CD4-positive, CD25-positive, alpha-beta regulatory T cell (primary cell): ENCODE results near the gene CST4. TPM values are rescaled to one million over a fixed set of nuclear protein-coding genes. Genes with fewer than 3 reads are reported as not detected.
A peak's percentile ranks its signal among the peaks of the same experiment; 100 is the strongest.

Source experiments
- ATAC-seq, 2 donors: fragments of 150-1000 bp; cut with Tn5 transposase; one replicate each; pipeline ENCODE4 v1.10.0; 2021; ENCODE audit warnings: low read depth in 2 of 2, moderate number of reproducible peaks in 2 of 2, moderate library complexity in 1 of 2
- DNase-seq, 3 donors: peaks; one replicate each; pipeline versions ENCODE4 v3.0.0 to v3.0.0-alpha.2; 2012 to 2022; ENCODE audit warnings: mixed read lengths in 1 of 3
- H3K27ac ChIP-seq: one replicate; pipeline ENCODE4 v1.7.0; 2013; ENCODE audit warnings: mild to moderate bottlenecking, low read length; ENCODE audit not compliant: insufficient read depth, poor library complexity, severe bottlenecking
- H3K27me3 ChIP-seq: one replicate; pipeline ENCODE4 v1.7.0; 2013; ENCODE audit warnings: low read length; ENCODE audit not compliant: control insufficient read depth, insufficient read depth
- H3K36me3 ChIP-seq: one replicate; pipeline ENCODE4 v1.7.0; 2013; ENCODE audit warnings: mild to moderate bottlenecking, low read length, moderate library complexity; ENCODE audit not compliant: control insufficient read depth, insufficient read depth
- H3K4me1 ChIP-seq: 2 replicates; pipeline ENCODE4 v1.7.0; 2013; ENCODE audit warnings: mild to moderate bottlenecking, low read length; ENCODE audit not compliant: insufficient read depth, control insufficient read depth, poor library complexity, severe bottlenecking
- H3K4me3 ChIP-seq: one replicate; pipeline ENCODE4 v1.7.0; 2013; ENCODE audit warnings: low read depth, mild to moderate bottlenecking, low read length, moderate library complexity
- H3K9me3 ChIP-seq, 2 experiments: 1 replicate in 1 of 2; 2 replicates in 1 of 2; pipeline ENCODE4 v1.7.0; 2013; ENCODE audit warnings: low read length in 2 of 2, mild to moderate bottlenecking in 1 of 2, moderate library complexity in 1 of 2; ENCODE audit not compliant: control insufficient read depth in 2 of 2
- H3K27ac Mint-ChIP-seq, 3 donors: one replicate each; pipeline ENCODE4 v1.8.0; 2020 to 2022; ENCODE audit warnings: mild to moderate bottlenecking in 3 of 3, mixed read lengths in 3 of 3, moderate library complexity in 2 of 3
- H3K27me3 Mint-ChIP-seq: one replicate; pipeline ENCODE4 v1.8.0; 2022; ENCODE audit warnings: mild to moderate bottlenecking, mixed read lengths
- H3K36me3 Mint-ChIP-seq: one replicate; pipeline ENCODE4 v1.8.0; 2020; ENCODE audit warnings: mixed read lengths
- H3K4me1 Mint-ChIP-seq, 4 donors: one replicate each; pipeline ENCODE4 v1.8.0; 2020 to 2022; ENCODE audit warnings: mixed read lengths in 4 of 4, mild to moderate bottlenecking in 1 of 4
- H3K4me3 Mint-ChIP-seq, 4 donors: one replicate each; pipeline ENCODE4 v1.8.0; 2020 to 2022; ENCODE audit warnings: mild to moderate bottlenecking in 4 of 4, mixed read lengths in 4 of 4, moderate library complexity in 3 of 4
- H3K9me3 Mint-ChIP-seq, 7 donors: one replicate each; pipeline ENCODE4 v1.8.0; 2020 to 2022; ENCODE audit warnings: mixed read lengths in 7 of 7, mild to moderate bottlenecking in 3 of 7, moderate library complexity in 2 of 7
- polyA plus RNA-seq, 4 donors: library from polyadenylated mRNA; unstranded; fragments of 300-500 nt; fragmentation: Illumina TruSeq; gene quantifications; one replicate each; pipeline ENCODE4 v1.2.3, GENCODE V29; 2021
- total RNA-seq: library from RNA; stranded (reverse); gene quantifications from one replicate; pipeline ENCODE4 v1.2.3, GENCODE V29; 2022

CST4 gene
- total and polyA plus RNA-seq, 5 donors from 2014 or later = not detected

- no peaks in the 10 kb centered on the region for H3K36me3 Mint-ChIP-seq
- Histone ChIP-seq H3K9me3 (no peaks in the 10 kb centered on the region), H3K4me3 (no peak overlapping the region), H3K36me3 (no peaks in the 10 kb centered on the region), H3K4me1 (no peaks in the 10 kb centered on the region), H3K27ac (no peak overlapping the region), H3K27me3 (no peaks in the 10 kb centered on the region)
- DNase-seq (no peak), ATAC-seq (no peak)
- H3K27me3 Mint-ChIP-seq = peaks cover 4% of the 10 kb centered on the region
- H3K9me3 Mint-ChIP-seq = no peaks in the 10 kb centered on the region
- no peak overlapping the region for H3K27ac Mint-ChIP-seq
- no peak overlapping the region for H3K4me3 Mint-ChIP-seq
- H3K4me1 Mint-ChIP-seq = no peaks in the 10 kb centered on the region
Measured at GRCh38 chr20:23645575-23645974, 43.3 kb downstream of the CST4 start.

GRCh38 chr20:23644164-23644563 is 44.7 kb downstream of the CST4 start:
- H3K9me3 ChIP-seq = no peaks in the 10 kb centered on the region
- no peak overlapping the region for H3K4me3 ChIP-seq
- Mint-ChIP-seq H3K9me3 (no peaks in the 10 kb centered on the region), H3K27ac (no peak overlapping the region), H3K27me3 (peaks cover 4% of the 10 kb centered on the region), H3K36me3 (no peaks in the 10 kb centered on the region), H3K4me3 (no peak overlapping the region), H3K4me1 (no peaks in the 10 kb centered on the region)
- H3K27ac ChIP-seq = no peak overlapping the region
- DNase-seq (no peak), ATAC-seq (no peak)
- H3K4me1 ChIP-seq = no peaks in the 10 kb centered on the region
- no peaks in the 10 kb centered on the region for H3K36me3 ChIP-seq
- H3K27me3 ChIP-seq = no peaks in the 10 kb centered on the region

- Mint-ChIP-seq H3K9me3 (no peaks in the 10 kb centered on the region), H3K27me3 (peaks cover 4% of the 10 kb centered on the region), H3K4me3 (no peak overlapping the region), H3K4me1 (no peaks in the 10 kb centered on the region), H3K36me3 (no peaks in the 10 kb centered on the region), H3K27ac (peak overlapping the region in 2 of 3 donors; percentile 20 to 40)
- H3K27ac ChIP-seq = no peak overlapping the region
- no peak for DNase-seq
- no peaks in the 10 kb centered on the region for H3K9me3 ChIP-seq
- H3K4me1 ChIP-seq = no peaks in the 10 kb centered on the region
- no peak for ATAC-seq
- H3K36me3 ChIP-seq = no peaks in the 10 kb centered on the region
- H3K27me3 ChIP-seq = no peaks in the 10 kb centered on the region
- no peak overlapping the region for H3K4me3 ChIP-seq
Measured at GRCh38 chr20:23643659-23644058, 45.2 kb downstream of the CST4 start.

- H3K27ac Mint-ChIP-seq = no peak overlapping the region
- Histone ChIP-seq H3K4me1 (no peaks in the 10 kb centered on the region), H3K4me3 (no peak overlapping the region), H3K27ac (no peak overlapping the region), H3K36me3 (no peaks in the 10 kb centered on the region), H3K9me3 (no peaks in the 10 kb centered on the region), H3K27me3 (no peaks in the 10 kb centered on the region)
- no peaks in the 10 kb centered on the region for H3K9me3 Mint-ChIP-seq
- H3K27me3 Mint-ChIP-seq = peaks cover 4% of the 10 kb centered on the region
- H3K4me3 Mint-ChIP-seq = no peak overlapping the region
- peaks cover 0 to under 1% (median 0%) of the 10 kb centered on the region in 4 donors for H3K4me1 Mint-ChIP-seq
- no peak for DNase-seq
- H3K36me3 Mint-ChIP-seq = no peaks in the 10 kb centered on the region
- ATAC-seq = no peak
Measured at GRCh38 chr20:23641936-23642751, 46.7 kb downstream of the CST4 start.

DNA sequence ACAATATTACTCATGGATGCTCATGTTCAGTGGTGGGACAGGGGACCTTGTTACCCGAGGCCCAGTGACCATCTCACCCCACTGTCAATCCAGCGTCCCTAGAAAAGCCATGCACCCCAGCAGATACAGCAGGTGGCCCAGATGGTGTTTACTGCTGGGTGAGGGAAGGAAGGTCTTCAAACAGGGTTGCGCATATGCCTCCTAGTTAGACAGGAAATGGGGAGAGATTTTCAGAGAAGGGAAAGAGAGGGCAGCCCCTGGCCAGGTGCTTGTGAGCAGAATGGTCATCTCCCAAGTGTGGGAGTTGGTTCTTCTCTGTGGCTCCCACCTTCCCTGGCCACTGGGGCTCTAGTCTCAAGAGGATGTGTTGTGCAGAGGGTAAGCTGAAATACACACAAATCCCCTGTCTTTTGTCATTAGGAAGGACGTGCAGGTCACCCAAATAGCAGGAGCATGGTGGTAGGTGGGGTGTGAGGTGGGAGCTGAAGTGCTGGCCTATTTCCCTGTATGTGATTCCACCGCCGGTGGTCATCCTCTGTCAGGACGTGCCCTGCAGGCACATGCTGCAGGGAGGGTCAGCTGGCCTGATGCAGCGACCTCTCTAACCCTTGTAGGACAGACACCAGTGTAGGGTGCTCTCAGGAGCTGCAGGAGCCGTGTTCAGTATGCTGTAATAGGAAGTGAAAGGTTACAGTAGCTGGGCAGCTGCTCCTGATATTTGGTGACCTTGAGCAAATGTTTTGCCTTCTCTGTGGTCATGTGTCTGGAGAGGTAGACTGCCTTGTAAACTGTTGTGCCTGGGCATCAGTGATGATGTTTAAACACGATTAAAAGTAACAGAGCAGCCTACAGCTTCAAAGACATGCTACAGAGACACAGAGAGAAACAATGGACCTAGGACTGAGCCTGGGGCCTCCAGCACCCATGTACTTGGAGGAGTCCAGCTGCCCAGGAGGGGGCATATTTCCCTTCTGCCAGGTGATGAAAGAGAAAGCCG is 47.9 kb downstream of the CST4 start:
- Histone ChIP-seq H3K9me3 (no peaks in the 10 kb centered on the region), H3K4me3 (no peak overlapping the region), H3K27ac (no peak overlapping the region), H3K27me3 (no peaks in the 10 kb centered on the region), H3K36me3 (no peaks in the 10 kb centered on the region), H3K4me1 (no peaks in the 10 kb centered on the region)
- DNase-seq (no peak), ATAC-seq (no peak)
- Mint-ChIP-seq H3K4me3 (no peak overlapping the region), H3K27ac (no peak overlapping the region), H3K4me1 (peaks cover 0 to 5% (median 2%) of the 10 kb centered on the region in 4 donors), H3K9me3 (no peaks in the 10 kb centered on the region), H3K27me3 (peaks cover 16% of the 10 kb centered on the region), H3K36me3 (no peaks in the 10 kb centered on the region)

- Histone ChIP-seq H3K36me3 (no peaks in the 10 kb centered on the region), H3K27me3 (no peaks in the 10 kb centered on the region), H3K27ac (no peak overlapping the region), H3K9me3 (no peaks in the 10 kb centered on the region), H3K4me1 (no peaks in the 10 kb centered on the region), H3K4me3 (no peak overlapping the region)
- peaks cover 18% of the 10 kb centered on the region for H3K27me3 Mint-ChIP-seq
- H3K4me1 Mint-ChIP-seq = peaks cover 0 to 5% (median 2%) of the 10 kb centered on the region in 4 donors
- no peak overlapping the region for H3K4me3 Mint-ChIP-seq
- DNase-seq = no peak
- no peak overlapping the region for H3K27ac Mint-ChIP-seq
- H3K36me3 Mint-ChIP-seq = no peaks in the 10 kb centered on the region
- no peaks in the 10 kb centered on the region for H3K9me3 Mint-ChIP-seq
- ATAC-seq = no peak
Measured at GRCh38 chr20:23640018-23640601, 48.7 kb downstream of the CST4 start.

GRCh38 chr20:23639490-23639958 is 49.3 kb downstream of the CST4 start:
- DNase-seq = no peak
- Mint-ChIP-seq H3K27ac (peak overlapping the region in 1 of 3 donors; percentile 54), H3K4me1 (peaks cover 0 to 5% (median 2%) of the 10 kb centered on the region in 4 donors), H3K27me3 (peaks cover 18% of the 10 kb centered on the region), H3K4me3 (no peak overlapping the region), H3K36me3 (no peaks in the 10 kb centered on the region), H3K9me3 (no peaks in the 10 kb centered on the region)
- H3K27me3 ChIP-seq = no peaks in the 10 kb centered on the region
- no peaks in the 10 kb centered on the region for H3K9me3 ChIP-seq
- ATAC-seq = no peak
- no peaks in the 10 kb centered on the region for H3K4me1 ChIP-seq
- H3K4me3 ChIP-seq = no peak overlapping the region
- H3K36me3 ChIP-seq = no peaks in the 10 kb centered on the region
- no peak overlapping the region for H3K27ac ChIP-seq
